KOPT-K1 (cell line): Measurements from ENCODE around the gene ZMYM3.
"Not testable (repeated sequence)": the region's sequence is repeated elsewhere in the genome, so short reads cannot be mapped to it uniquely, and the experiment has no call there.

ENCODE experiments used
- H3K27ac ChIP-seq: fragments of 200-600 bp; sonication (generic); 2 replicates; pipeline ENCODE4 v1.5.1; 2016; ENCODE audit warnings: antibody characterized with exemption, mild to moderate bottlenecking, low read depth, low read length; ENCODE audit not compliant: poor library complexity, severe bottlenecking
- H3K36me3 ChIP-seq: fragments of 200-600 bp; sonication (generic); 2 replicates; pipeline ENCODE4 v1.5.1; 2017; ENCODE audit warnings: antibody characterized with exemption, mild to moderate bottlenecking, low read length, moderate library complexity; ENCODE audit not compliant: insufficient read depth
- H3K9me3 ChIP-seq: fragments of 200-600 bp; sonication (generic); 2 replicates; pipeline ENCODE4 v1.5.1; 2017; ENCODE audit warnings: antibody characterized with exemption, low read length, mild to moderate bottlenecking; ENCODE audit not compliant: insufficient read depth, poor library complexity, severe bottlenecking

Gene ZMYM3

GRCh38 chrX:71272313-71272712 is 18.4 kb upstream of the ZMYM3 start:
- H3K9me3 ChIP-seq, H3K36me3 ChIP-seq, H3K27ac ChIP-seq: not testable (repeated sequence)

DNA sequence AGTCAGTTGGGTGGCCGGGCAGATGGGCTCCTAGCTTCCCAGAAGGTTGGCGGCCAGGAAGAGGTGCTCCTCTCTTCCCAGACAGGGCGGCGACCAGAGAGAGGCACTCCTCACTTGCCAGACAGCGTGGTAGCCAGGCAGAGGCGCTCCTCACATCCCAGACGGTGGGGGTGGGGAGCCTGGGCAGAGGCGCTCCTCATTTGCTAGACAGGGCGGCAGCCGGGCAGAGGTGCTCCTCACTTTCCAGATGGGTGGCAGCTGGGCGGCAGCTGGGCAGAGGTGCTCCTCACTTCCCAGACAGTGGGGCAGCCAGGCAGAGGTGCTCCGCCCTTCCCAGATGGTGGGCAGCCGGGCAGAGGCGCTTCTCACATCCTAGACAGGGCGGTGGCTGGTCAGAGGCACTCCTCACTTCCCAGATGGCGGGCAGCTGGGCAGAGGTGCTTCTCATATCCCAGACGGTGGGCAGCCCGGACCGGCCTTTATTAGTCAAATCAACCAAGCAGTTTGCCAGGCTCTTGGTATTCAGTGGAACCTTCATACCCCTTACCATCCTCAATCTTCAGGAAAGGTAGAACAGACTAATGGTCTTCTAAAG is 16.0 kb upstream of the ZMYM3 start:
- H3K36me3 ChIP-seq, result no peaks in the 10 kb centered on the region
- H3K27ac ChIP-seq, result no peak overlapping the region
- H3K9me3 ChIP-seq, result no peaks in the 10 kb centered on the region

DNA sequence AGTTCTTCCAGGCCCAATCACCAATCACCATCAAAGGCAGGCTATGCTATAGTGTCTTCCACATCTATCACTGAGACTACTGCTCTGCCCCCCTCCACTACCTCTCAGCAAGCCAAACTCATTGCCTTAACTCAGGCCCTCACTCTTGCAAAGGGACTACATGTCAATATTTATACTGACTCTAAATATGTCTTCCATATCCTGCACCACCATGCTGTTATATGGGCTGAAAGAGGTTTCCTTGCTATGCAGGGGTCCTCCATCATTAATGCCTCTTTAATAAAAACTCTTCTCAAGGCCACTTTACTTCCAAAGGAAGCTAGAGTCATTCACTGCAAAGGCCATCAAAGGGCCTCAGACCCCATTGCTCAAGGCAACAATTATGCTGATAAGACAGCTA is 14.7 kb upstream of the ZMYM3 start:
- H3K27ac ChIP-seq, H3K9me3 ChIP-seq, H3K36me3 ChIP-seq: not testable (repeated sequence)

DNA sequence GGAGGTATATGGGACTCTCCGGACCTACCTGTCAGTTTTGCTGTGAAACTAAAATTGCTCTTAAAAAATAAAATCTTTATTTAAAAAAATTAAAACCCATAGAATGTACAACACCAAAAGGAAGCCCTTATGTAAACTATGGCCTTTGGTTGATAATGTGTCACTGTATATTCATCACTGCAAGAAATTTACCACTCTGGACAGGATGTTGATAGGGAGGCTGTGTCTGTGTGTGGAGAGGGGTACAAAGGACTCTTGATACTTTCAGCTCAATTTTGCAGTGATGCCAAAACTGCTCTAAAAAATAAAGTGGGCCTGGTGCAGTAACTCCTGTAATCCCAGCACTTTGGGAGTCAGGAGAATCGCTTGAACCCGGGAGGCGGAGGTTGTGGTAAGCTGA is 2.9 kb upstream of the ZMYM3 start:
- Histone ChIP-seq H3K27ac (no peak overlapping the region), H3K36me3 (no peaks in the 10 kb centered on the region), H3K9me3 (no peaks in the 10 kb centered on the region)

DNA sequence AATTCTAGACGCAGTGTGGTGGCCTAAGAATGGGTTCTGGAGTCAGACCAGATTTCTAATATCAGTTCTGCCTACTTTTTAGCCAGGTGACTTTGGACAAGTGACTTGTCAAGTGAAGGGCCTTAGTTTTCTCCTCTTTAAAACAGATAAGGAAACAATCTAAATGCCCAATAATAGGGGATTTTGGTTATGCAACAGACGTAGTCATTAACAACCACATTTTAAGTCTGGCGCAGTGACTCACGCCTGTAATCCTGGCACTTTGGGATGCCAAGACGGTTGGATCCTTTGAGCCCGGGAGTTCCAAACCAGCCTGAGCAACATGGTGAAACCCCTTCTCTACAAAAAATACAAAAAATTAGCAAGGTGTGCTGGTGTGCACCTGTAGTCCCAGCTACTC is 2.1 kb upstream of the ZMYM3 start:
- H3K36me3 ChIP-seq, result peaks cover 2% of the 10 kb centered on the region; the same call in 1 of the 2 replicates
- H3K9me3 ChIP-seq, result no peaks in the 10 kb centered on the region
- peak overlapping the region; percentile 92 for H3K27ac ChIP-seq

DNA sequence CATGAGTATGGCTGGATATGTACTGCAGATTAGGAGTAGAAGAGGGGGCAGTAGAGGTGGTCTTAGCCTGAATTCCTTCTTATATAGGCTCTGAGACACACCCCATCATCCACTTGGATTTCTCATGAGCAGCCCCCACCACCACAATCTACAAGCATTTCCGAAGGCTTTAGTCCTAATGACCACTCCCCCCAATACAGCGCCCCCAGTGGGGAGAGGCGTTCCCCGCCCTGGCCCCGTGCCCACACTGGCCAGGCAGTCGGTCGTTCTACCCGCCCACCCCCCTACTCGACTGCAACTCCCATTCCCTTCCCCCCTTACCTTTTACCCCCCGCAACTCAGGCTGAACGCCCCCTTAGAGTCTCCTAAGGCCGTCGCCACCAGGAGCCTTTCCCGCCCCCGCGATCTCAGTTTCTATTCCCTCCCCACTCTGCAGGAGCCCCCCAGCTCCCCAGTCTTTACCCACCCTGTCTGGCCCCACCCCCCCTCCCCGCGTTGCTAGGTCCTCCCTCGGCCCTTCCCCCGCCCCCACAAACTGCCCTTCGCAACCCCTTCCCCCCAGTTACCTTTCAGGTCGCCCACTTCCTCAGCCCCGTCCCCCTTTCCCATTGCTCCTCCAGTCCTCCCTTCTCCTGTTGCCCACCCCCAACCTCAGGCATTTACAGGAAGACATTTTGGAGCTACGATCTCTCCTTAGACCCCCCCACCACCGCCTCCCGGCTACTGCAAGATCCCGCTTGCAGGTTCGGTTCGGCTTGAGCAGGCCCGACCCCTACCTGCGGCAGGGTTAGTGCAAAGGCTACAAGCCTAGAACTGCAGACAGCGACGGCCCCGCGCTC is 468 bp downstream of the ZMYM3 start:
- H3K36me3 ChIP-seq, result peaks cover 28% of the 10 kb centered on the region
- no peaks in the 10 kb centered on the region for H3K9me3 ChIP-seq
- H3K27ac ChIP-seq, result peak overlapping the region; percentile 92

- Histone ChIP-seq H3K27ac (peak overlapping the region; percentile 92), H3K36me3 (peaks cover 40% of the 10 kb centered on the region), H3K9me3 (no peaks in the 10 kb centered on the region)
Measured at GRCh38 chrX:71252221-71252620, 1.7 kb downstream of the ZMYM3 start.

GRCh38 chrX:71251466-71251973 is 2.4 kb downstream of the ZMYM3 start:
- Histone ChIP-seq H3K36me3 (peaks cover 47% of the 10 kb centered on the region), H3K9me3 (no peaks in the 10 kb centered on the region), H3K27ac (peak overlapping the region; percentile 92)

DNA sequence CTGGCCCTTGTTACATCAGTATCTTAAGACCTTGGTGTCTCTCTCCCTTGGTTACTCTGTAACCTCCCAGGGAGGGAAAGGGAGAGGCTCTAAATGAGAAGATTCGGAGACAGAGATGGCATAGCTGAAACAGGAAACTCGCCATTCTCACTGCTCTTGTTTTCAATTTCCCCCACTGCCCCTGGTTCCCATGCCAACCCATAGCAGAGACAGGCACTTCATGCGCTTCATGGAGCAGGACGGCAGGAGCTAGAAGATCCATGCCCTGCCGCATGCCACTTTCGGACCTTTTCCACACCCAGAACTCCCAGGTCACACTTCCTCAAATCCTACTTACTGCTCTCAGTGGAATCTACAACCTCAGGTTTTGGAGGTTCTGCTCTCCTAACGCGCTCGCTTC is 3.1 kb downstream of the ZMYM3 start:
- Histone ChIP-seq H3K27ac (peak overlapping the region; percentile 92), H3K36me3 (peaks cover 53% of the 10 kb centered on the region)

DNA sequence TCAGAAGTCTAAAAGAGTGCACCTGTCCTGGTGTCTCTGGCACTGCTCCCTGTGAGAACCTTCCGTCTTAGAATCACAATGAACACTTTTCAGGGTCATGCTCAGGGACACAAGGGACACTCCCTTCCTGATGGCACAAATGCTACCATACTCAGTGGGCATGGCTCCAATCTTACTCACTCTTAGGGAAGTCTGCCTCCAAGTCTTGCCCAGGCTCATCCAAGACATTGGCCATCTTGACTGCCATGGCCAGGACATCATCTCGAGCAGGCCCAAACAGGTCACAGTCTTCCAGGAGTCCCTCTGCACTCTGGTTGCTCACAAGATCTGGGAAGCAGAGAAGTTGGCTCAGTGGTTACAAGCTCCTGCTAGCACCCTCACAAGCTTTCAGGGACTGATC is 8.8 kb downstream of the ZMYM3 start:
- Histone ChIP-seq H3K36me3 (peaks cover 99% of the 10 kb centered on the region), H3K9me3 (no peaks in the 10 kb centered on the region), H3K27ac (no peak overlapping the region)

More for the DNA sequence above, 3.1 kb downstream of the ZMYM3 start:
- H3K9me3 ChIP-seq, result no peaks in the 10 kb centered on the region

GRCh38 chrX:71244359-71245128 is 9.4 kb downstream of the ZMYM3 start:
- H3K27ac ChIP-seq, result no peak overlapping the region
- H3K9me3 ChIP-seq, result no peaks in the 10 kb centered on the region
- H3K36me3 ChIP-seq, result peaks cover 99% of the 10 kb centered on the region

GRCh38 chrX:71241301-71241700 is 12.6 kb downstream of the ZMYM3 start:
- Histone ChIP-seq H3K9me3 (no peaks in the 10 kb centered on the region), H3K27ac (no peak overlapping the region), H3K36me3 (peaks cover 75% of the 10 kb centered on the region)

- peaks cover 60% of the 10 kb centered on the region for H3K36me3 ChIP-seq
- H3K9me3 ChIP-seq, result no peaks in the 10 kb centered on the region
- no peak overlapping the region for H3K27ac ChIP-seq
Measured at GRCh38 chrX:71239781-71240180, 14.2 kb downstream of the ZMYM3 start.

- Histone ChIP-seq H3K36me3 (peaks cover 31% of the 10 kb centered on the region), H3K27ac (no peak overlapping the region), H3K9me3 (no peaks in the 10 kb centered on the region)
Measured at GRCh38 chrX:71236836-71237235, 17.1 kb downstream of the ZMYM3 start.

- Histone ChIP-seq H3K36me3 (peaks cover 17% of the 10 kb centered on the region), H3K27ac (no peak overlapping the region), H3K9me3 (no peaks in the 10 kb centered on the region)
Measured at GRCh38 chrX:71235482-71235881, 18.5 kb downstream of the ZMYM3 start.
